ENCODE results near the gene PEPD. TPM values are rescaled to one million over a fixed set of nuclear protein-coding genes. Genes with fewer than 3 reads are reported as not detected.

The PEPD gene
- total and polyA plus RNA-seq, 10 of the 15 experiments (the other 5 are each of a cell fraction or from before 2014, with no cell fraction given), result 1.4 to 52.0 (median 20.2) TPM

DNA sequence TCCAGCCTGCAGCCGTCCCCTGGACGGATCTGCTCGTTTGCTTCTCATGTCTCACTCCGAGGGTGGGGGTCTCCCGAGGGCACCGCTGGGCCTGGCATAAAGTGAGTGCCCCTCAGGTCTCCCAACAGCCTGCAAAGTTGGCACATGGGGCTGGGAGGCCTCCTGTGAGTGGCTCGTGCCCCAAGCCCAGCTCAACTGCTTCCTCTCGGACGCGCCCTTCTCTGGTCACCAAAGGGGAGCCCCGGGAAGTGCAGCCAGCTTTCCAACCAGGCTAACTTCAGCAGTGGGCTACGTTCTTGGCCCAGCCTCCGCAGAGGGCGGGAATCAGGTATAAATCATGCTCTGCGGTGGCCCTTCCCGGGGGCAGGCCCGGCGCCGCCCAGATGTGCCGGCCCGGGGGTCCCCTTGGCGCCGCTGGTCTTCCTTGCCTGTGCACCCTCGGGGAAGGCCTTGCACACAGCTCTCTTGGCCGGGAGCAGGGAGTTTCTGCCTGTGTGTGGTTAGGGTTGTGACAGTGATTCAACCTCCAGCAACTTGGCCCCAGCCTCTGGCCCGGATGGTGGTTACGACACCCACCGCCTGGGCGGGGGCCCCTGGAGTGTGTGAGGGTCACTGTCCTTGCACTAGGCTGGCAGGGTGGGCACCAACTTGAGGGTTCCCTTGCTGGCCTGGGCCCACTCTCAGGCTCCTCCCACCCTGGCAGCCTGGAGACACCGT lies 127.4 kb downstream of the PEPD start (continued):
- TF ChIP-seq, protein P1, sequence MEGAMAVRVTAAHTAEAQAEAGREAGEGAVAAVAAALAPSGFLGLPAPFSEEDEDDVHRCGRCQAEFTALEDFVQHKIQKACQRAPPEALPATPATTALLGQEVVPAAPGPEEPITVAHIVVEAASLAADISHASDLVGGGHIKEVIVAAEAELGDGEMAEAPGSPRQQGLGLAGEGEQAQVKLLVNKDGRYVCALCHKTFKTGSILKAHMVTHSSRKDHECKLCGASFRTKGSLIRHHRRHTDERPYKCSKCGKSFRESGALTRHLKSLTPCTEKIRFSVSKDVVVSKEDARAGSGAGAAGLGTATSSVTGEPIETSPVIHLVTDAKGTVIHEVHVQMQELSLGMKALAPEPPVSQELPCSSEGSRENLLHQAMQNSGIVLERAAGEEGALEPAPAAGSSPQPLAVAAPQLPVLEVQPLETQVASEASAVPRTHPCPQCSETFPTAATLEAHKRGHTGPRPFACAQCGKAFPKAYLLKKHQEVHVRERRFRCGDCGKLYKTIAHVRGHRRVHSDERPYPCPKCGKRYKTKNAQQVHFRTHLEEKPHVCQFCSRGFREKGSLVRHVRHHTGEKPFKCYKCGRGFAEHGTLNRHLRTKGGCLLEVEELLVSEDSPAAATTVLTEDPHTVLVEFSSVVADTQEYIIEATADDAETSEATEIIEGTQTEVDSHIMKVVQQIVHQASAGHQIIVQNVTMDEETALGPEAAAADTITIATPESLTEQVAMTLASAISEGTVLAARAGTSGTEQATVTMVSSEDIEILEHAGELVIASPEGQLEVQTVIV (IDR thresholded peaks at IDR 0.05; ENCODE audit: borderline replicate concordance, partially characterized antibody), result no peak
- TF ChIP-seq NR2F1 (conservative IDR thresholded peaks at IDR 0.05), result no peak
- TF ChIP-seq, protein P2, sequence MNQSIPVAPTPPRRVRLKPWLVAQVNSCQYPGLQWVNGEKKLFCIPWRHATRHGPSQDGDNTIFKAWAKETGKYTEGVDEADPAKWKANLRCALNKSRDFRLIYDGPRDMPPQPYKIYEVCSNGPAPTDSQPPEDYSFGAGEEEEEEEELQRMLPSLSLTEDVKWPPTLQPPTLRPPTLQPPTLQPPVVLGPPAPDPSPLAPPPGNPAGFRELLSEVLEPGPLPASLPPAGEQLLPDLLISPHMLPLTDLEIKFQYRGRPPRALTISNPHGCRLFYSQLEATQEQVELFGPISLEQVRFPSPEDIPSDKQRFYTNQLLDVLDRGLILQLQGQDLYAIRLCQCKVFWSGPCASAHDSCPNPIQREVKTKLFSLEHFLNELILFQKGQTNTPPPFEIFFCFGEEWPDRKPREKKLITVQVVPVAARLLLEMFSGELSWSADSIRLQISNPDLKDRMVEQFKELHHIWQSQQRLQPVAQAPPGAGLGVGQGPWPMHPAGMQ (IDR thresholded peaks at IDR 0.05; ENCODE audit: borderline replicate concordance), result no peak
- TF ChIP-seq, protein P3, sequence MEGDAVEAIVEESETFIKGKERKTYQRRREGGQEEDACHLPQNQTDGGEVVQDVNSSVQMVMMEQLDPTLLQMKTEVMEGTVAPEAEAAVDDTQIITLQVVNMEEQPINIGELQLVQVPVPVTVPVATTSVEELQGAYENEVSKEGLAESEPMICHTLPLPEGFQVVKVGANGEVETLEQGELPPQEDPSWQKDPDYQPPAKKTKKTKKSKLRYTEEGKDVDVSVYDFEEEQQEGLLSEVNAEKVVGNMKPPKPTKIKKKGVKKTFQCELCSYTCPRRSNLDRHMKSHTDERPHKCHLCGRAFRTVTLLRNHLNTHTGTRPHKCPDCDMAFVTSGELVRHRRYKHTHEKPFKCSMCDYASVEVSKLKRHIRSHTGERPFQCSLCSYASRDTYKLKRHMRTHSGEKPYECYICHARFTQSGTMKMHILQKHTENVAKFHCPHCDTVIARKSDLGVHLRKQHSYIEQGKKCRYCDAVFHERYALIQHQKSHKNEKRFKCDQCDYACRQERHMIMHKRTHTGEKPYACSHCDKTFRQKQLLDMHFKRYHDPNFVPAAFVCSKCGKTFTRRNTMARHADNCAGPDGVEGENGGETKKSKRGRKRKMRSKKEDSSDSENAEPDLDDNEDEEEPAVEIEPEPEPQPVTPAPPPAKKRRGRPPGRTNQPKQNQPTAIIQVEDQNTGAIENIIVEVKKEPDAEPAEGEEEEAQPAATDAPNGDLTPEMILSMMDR (IDR thresholded peaks at IDR 0.05 in 2 of 3, conservative IDR thresholded peaks at IDR 0.05 in 1 of 3; ENCODE audit: control insufficient read depth in 2 of 3, extremely low read depth in 1 of 3, insufficient read depth in 1 of 3, low read depth in 3 of 3, low read length in 3 of 3), result no peak
